HG03457 (cell line): Measurements from ENCODE around the gene STK11.

Experiments
- ATAC-seq: cut with Tn5 transposase; IDR thresholded peaks from one replicate; pipeline ENCODE4 v1.9.1; 2021; ENCODE audit warnings: moderate number of reproducible peaks; ENCODE audit not compliant: unreplicated experiment

The STK11 gene

DNA sequence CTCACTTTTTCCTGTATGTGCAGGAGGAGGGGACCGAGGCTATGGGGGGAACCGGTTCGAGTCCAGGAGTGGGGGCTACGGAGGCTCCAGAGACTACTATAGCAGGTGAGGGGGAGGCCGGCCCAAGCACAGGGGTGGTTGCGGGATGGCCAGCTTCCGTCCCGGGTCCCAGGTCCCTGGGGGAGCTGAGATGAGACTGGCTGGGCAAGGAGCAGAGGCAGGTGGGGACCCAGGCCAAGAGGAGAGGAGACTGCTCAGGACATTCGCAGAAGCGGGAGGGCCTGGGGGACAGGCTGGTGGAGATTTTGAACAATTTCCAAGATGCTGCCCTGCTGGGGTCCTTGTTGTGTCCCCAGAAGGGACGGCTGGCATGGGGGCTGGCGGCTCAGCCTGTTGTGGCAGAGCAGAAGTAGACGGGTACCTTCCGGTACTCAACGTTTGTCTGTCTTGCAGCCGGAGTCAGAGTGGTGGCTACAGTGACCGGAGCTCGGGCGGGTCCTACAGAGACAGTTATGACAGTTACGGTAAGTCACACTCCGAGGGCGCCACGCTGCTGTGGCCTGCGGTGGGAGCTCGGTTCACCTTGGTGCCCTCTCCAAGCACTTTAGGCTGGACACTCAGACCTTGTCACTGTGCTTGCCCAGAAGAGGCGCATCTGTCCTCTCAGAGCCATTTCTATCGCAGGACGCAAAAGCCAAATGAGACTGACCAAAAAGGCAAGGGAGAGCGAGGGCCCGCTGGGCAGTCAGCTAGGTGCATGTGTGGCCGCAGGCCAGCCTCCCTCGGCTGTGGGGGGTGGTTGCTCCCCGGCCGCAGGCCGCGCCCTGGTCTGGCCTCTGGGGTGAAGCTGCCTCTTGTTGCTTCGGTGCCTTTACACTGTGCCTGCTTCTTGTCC is 66.2 kb downstream of the STK11 start:
- ATAC-seq = no peak

DNA sequence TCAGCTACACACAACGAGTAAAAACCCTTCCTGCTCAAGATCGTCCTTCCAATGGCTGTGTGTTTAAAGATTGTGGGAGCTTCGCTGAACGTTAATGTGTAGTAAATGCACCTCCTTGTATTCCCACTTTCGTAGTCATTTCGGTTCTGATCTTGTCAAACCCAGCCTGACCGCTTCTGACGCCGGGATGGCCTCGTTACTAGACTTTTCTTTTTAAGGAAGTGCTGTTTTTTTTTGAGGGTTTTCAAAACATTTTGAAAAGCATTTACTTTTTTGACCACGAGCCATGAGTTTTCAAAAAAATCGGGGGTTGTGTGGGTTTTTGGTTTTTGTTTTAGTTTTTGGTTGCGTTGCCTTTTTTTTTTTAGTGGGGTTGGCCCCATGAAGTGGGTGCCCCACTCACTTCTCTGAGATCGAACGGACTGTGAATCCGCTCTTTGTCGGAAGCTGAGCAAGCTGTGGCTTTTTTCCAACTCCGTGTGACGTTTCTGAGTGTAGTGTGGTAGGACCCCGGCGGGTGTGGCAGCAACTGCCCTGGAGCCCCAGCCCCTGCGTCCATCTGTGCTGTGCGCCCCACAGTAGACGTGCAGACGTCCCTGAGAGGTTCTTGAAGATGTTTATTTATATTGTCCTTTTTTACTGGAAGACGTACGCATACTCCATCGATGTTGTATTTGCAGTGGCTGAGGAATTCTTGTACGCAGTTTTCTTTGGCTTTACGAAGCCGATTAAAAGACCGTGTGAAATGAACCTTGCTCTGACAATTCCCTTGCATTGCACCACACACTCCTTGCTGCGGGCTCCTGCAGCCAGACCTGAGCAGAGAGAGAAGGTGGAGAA is 67.1 kb downstream of the STK11 start:
- ATAC-seq = no peak

- no peak for ATAC-seq
These were observed 67.9 kb downstream of the STK11 start for GRCh38 chr19:1273263-1274041.

GRCh38 chr19:1274081-1274851 is 68.7 kb downstream of the STK11 start:
- ATAC-seq = no peak

DNA sequence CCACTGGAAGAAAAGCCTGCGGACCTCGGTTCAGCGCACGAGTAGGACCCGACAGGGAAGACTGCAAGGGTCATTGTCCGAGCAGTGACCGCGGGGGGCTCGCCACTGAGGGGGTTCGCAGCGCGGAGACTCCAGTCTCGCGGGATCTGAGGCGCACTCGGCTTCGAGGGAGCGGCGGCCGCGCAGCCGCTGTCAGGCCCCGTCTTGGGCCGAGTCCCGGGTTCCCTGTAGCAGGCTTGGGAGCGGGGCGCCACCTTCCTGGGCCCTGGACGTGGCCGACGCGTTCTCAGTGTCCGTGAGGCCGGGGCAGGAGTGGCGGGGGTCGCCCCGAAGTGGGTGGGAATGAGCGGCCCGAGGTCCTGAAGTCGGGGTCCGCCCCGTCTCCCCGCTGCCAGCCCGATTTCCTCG is 69.3 kb downstream of the STK11 start:
- ATAC-seq = no peak

GRCh38 chr19:1275260-1275975 is 69.8 kb downstream of the STK11 start, which contains the start of gene FAM174C:
TSS of gene FAM174C (plus strand) at chr19:1275530. CDS start at chr19:1275550, 20 bp downstream.
- peak; percentile 50 for ATAC-seq

- no peak for ATAC-seq
These were observed 70.5 kb downstream of the STK11 start for GRCh38 chr19:1275976-1276627.

DNA sequence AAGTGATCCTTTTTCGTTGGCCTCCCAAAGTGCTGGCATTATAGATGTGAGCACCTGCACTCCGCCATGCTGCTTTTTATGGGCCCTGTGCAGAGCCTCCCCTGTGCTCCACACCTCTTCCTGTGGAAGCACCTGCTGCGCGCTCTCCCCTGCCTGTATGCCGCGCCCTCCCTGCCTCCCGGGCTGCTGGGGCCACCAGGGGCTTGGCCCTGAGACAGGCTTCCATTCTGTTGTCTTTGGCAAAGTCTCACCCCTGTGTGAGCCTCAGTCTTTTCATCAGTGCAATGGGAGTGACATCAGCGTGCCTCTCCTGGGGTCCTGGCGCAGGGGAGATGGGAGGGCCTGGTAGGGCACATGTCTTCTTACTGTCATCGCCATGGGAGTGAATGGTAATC is 71.0 kb downstream of the STK11 start:
- ATAC-seq = no peak

DNA sequence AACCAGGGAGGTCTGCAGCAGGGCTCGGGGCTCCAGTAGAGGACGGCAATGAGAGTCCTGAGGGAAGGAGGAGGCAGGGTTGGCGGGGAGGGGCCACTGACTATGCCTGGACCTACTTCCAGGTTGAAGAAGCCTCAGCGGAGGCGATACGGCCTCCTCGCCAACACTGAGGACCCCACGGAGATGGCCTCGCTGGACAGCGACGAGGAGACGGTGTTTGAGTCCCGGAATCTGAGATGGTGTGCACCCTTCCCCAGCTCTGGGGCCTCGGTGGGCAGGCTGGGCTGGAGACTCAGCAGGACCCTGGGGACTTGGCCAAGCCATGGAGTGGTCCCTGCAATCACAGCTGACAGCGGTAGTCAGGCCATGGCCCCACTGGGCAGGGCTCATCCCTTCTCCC is 71.5 kb downstream of the STK11 start:
- no peak for ATAC-seq
